K562 (cell line): ENCODE results near the gene ARL2. TPM values are rescaled to one million over a fixed set of nuclear protein-coding genes. Genes with fewer than 3 reads are reported as not detected.

ENCODE experiments used
- ATF7 ChIP-seq: fragments of 450-650 bp; IDR thresholded peaks from 2 replicates; pipeline ENCODE4 v1.7.1; 2014; ENCODE audit warnings: mild to moderate bottlenecking, moderate library complexity
- CHD1 ChIP-seq: fragments of 200-600 bp; sonication (generic); IDR thresholded peaks from one replicate; pipeline ENCODE4 v1.6.1; 2012; ENCODE audit warnings: mild to moderate bottlenecking, moderate library complexity, low read length, inconsistent platforms
- CHD2 ChIP-seq: IDR thresholded peaks from 2 replicates; pipeline ENCODE4 v1.6.1; 2011; ENCODE audit warnings: low read depth, low read length
- ERF ChIP-seq: fragments of 450-650 bp; formaldehyde crosslinking; IDR thresholded peaks from 2 replicates; pipeline ENCODE4 v1.4.0; 2020; ENCODE audit warnings: mild to moderate bottlenecking, mixed read lengths
- ETV6 ChIP-seq, 3 experiments: fragments of 150-350 bp in 1 of 3; sonication (generic) in 1 of 3; formaldehyde crosslinking in 1 of 3; IDR thresholded peaks; 2 replicates each; pipeline versions ENCODE4 v1.6.1 to v1.8.0; 2014 to 2022; ENCODE audit warnings: borderline replicate concordance in 2 of 3, low read depth in 2 of 3, antibody characterized with exemption in 1 of 3, low read length in 1 of 3, mild to moderate bottlenecking in 1 of 3, missing genetic modification reagents in 1 of 3
- FOSL1 ChIP-seq: fragments of 200-800 bp; sonication (Bioruptor generic); conservative IDR thresholded peaks from 2 replicates; pipeline ENCODE4 v1.6.1; 2016; ENCODE audit warnings: missing genetic modification characterization, missing compliant biosample characterization
- GTF2F1 ChIP-seq: IDR thresholded peaks from 2 replicates; pipeline ENCODE4 v1.6.1; 2011; ENCODE audit warnings: low read depth, low read length, improper control_type of control experiment
- MCM3 ChIP-seq: fragments of 450-650 bp; IDR thresholded peaks from 2 replicates; pipeline ENCODE4 v1.6.1; 2016
- PURB ChIP-seq: sonication (generic); formaldehyde crosslinking; IDR thresholded peaks from 2 replicates; pipeline ENCODE4 v1.9.0; 2021; ENCODE audit warnings: low read depth, mild to moderate bottlenecking, missing genetic modification reagents
- RFX1 ChIP-seq: fragments of 450-650 bp; IDR thresholded peaks from 2 replicates; pipeline ENCODE4 v1.6.1; 2016; ENCODE audit warnings: mild to moderate bottlenecking, moderate library complexity
- SAFB ChIP-seq: fragments of 200-400 bp; formaldehyde crosslinking; IDR thresholded peaks from 2 replicates; pipeline ENCODE4 v1.6.1; 2017; ENCODE audit warnings: low read depth, low read length, borderline replicate concordance
- TAF1 ChIP-seq: IDR thresholded peaks from 2 replicates; pipeline ENCODE4 v1.6.1; 2011; ENCODE audit warnings: mild to moderate bottlenecking, low read length, moderate library complexity; ENCODE audit not compliant: insufficient read depth, control insufficient read depth, severe bottlenecking; ENCODE audit errors: extremely low read depth
- TFAM ChIP-seq: fragments of 250-450 bp; sonication (Bioruptor Pico); conservative IDR thresholded peaks from 2 replicates; pipeline ENCODE4 v1.5.0; 2021; ENCODE audit warnings: mild to moderate bottlenecking, moderate library complexity
- TGIF2 ChIP-seq: sonication (generic); formaldehyde crosslinking; IDR thresholded peaks from 2 replicates; pipeline ENCODE4 v1.8.1; 2022; ENCODE audit warnings: mild to moderate bottlenecking, missing genetic modification reagents, moderate library complexity
- YY1 ChIP-seq, 3 experiments: IDR thresholded peaks; 2 replicates each; pipeline ENCODE4 v1.6.1; 2011; ENCODE audit warnings: low read length in 2 of 3, mild to moderate bottlenecking in 2 of 3, moderate library complexity in 2 of 3, borderline replicate concordance in 1 of 3, control low read depth in 1 of 3, low read depth in 1 of 3; ENCODE audit not compliant: insufficient read depth in 3 of 3, insufficient replicate concordance in 2 of 3, control insufficient read depth in 1 of 3, insufficient read length in 1 of 3; ENCODE audit errors: extremely low read depth in 1 of 3
- ZBED1 ChIP-seq: IDR thresholded peaks from 2 replicates; pipeline ENCODE4 v1.6.1; 2014
- ZFP36 ChIP-seq: fragments of 150-350 bp; IDR thresholded peaks from 2 replicates; pipeline ENCODE4 v1.6.1; 2018; ENCODE audit warnings: low read length, low read depth; ENCODE audit not compliant: partially characterized antibody
- ZNF3 ChIP-seq: fragments of 250-450 bp; sonication (Bioruptor Pico); IDR thresholded peaks from 2 replicates; pipeline ENCODE4 v1.5.0; 2021; ENCODE audit warnings: mild to moderate bottlenecking, moderate library complexity
- polyA plus RNA-seq, 8 experiments: library from polyadenylated mRNA; depleted of rRNA in 4 of 8; stranded (reverse) in 5 of 8; unstranded in 3 of 8; fragments of >200 nt; fragmentation: Nextera tagmentation in 2 of 8; fragmentation: Illumina TruSeq in 1 of 8; extraction: Ambion mirVana in 2 of 8; extraction: Trizol in 1 of 8; gene quantifications; 2 replicates each; pipeline versions ENCODE4 v1.2.1 to v1.2.3, GENCODE V29; 2011 to 2014; ENCODE audit warnings: inconsistent platforms in 1 of 8, missing spikeins in 1 of 8
- total RNA-seq, 7 experiments: library from RNA; depleted of rRNA in 6 of 7; stranded (reverse); fragments of >200 nt in 6 of 7; fragmentation: Illumina TruSeq in 2 of 7; extraction: Trizol in 2 of 7; gene quantifications; 2 replicates each; pipeline versions ENCODE4 v1.2.1 to v1.2.3, GENCODE V29; 2011 to 2021; ENCODE audit warnings: low replicate concordance in 1 of 7
- TF ChIP-seq, protein P1 (sequence below), 2 experiments: fragments of 150-350 bp in 1 of 2; IDR thresholded peaks; 2 replicates each; pipeline ENCODE4 v1.6.1; 2012 to 2016; ENCODE audit warnings: low read depth in 2 of 2, low read length in 2 of 2, mild to moderate bottlenecking in 1 of 2, moderate library complexity in 1 of 2
- TF ChIP-seq, protein P2 (sequence below): fragments of 250-450 bp; sonication (Bioruptor Pico); IDR thresholded peaks from 2 replicates; pipeline ENCODE4 v1.8.0; 2021; ENCODE audit warnings: borderline replicate concordance, mild to moderate bottlenecking, moderate library complexity; ENCODE audit not compliant: poor library complexity, severe bottlenecking
- TF ChIP-seq, protein P3 (sequence below): fragments of 450-650 bp; conservative IDR thresholded peaks from 2 replicates; pipeline ENCODE4 v1.6.1; 2016; ENCODE audit warnings: missing genetic modification characterization, low read depth, mild to moderate bottlenecking, control low read depth, missing compliant biosample characterization

ARL2 gene
- total and polyA plus RNA-seq, 9 of the 15 experiments (the other 6 are each of a cell fraction or from before 2014, with no cell fraction given): 5.7 to 154 (median 92.2) TPM

DNA sequence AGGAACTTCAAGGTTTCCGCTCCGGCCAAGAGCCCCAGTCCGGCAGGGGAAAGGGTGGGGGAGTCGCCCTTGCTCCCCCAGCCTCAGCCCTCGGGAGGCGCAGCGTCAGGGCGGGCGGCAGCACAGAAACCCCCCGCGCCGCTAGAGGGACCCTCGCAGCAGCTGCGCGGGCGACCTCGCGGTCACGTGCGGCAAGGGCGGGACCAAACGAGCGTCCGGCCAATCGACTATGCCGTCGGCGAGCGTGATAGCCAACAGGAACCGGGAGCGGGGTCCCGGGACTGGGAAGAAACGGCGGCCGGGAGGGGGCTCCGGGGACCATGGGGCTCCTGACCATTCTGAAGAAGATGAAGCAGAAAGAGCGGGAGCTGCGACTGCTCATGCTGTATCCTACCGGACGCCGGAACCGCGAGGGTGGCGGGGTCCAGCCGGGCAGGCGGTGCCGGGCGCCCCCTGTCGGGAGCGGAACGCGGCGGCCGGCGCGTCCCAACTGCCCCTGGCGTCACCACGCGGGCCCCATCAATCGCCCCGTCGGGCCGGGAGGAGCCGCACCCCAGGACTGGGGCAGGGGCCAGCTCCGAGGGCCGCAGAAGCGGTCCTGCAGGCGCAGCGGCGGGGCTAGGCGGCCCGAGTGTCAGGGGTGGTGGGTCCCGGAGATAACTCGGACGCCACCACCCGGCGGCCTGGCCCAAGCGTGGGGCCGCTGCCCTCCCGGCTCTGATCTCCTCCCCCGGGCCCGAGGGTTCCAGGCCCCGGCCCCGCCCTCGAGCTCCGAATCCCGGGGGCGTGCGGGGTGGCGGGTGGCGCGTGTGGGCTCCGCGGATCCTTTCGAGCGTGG is at the start of gene ARL2 (continued):
- TF ChIP-seq, protein P1, sequence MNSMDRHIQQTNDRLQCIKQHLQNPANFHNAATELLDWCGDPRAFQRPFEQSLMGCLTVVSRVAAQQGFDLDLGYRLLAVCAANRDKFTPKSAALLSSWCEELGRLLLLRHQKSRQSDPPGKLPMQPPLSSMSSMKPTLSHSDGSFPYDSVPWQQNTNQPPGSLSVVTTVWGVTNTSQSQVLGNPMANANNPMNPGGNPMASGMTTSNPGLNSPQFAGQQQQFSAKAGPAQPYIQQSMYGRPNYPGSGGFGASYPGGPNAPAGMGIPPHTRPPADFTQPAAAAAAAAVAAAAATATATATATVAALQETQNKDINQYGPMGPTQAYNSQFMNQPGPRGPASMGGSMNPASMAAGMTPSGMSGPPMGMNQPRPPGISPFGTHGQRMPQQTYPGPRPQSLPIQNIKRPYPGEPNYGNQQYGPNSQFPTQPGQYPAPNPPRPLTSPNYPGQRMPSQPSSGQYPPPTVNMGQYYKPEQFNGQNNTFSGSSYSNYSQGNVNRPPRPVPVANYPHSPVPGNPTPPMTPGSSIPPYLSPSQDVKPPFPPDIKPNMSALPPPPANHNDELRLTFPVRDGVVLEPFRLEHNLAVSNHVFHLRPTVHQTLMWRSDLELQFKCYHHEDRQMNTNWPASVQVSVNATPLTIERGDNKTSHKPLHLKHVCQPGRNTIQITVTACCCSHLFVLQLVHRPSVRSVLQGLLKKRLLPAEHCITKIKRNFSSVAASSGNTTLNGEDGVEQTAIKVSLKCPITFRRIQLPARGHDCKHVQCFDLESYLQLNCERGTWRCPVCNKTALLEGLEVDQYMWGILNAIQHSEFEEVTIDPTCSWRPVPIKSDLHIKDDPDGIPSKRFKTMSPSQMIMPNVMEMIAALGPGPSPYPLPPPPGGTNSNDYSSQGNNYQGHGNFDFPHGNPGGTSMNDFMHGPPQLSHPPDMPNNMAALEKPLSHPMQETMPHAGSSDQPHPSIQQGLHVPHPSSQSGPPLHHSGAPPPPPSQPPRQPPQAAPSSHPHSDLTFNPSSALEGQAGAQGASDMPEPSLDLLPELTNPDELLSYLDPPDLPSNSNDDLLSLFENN (IDR thresholded peaks at IDR 0.05; ENCODE audit: low read depth in 2 of 2, low read length in 2 of 2): no peak
- TF ChIP-seq TAF1 (peak; percentile 12), RFX1 (no peak), SAFB (peak; percentile 68), ETV6 (IDR thresholded peaks at IDR 0.05; ENCODE audit: borderline replicate concordance in 1 of 2, low read depth in 2 of 2, low read length in 1 of 2) (no peak), ETV6 (CRISPR knock-in tag; IDR thresholded peaks at IDR 0.05; ENCODE audit: borderline replicate concordance) (peak; percentile 97; the same call in 1 of the 2 replicates), ZBED1 (peak; percentile 26; the same call in 1 of the 2 replicates), TFAM (CRISPR knock-in tag) (no peak), ZFP36 (no peak), MCM3 (no peak), YY1 (IDR thresholded peaks at IDR 0.05; ENCODE audit: borderline replicate concordance in 1 of 3, control insufficient read depth in 1 of 3, extremely low read depth in 1 of 3, insufficient read depth in 3 of 3, insufficient read length in 1 of 3, insufficient replicate concordance in 2 of 3, low read depth in 1 of 3, low read length in 2 of 3) (peak in 2 of 3 experiments; percentile 9 to 40), ERF (CRISPR knock-in tag) (peak; percentile 71; the same call in 1 of the 2 replicates), ATF7 (peak; percentile 95), CHD1 (peak; percentile 98), TGIF2 (CRISPR knock-in tag) (peak; percentile 96; the same call in 1 of the 2 replicates), PURB (CRISPR knock-in tag) (no peak), CHD2 (peak; percentile 19; the same call in 1 of the 2 replicates), FOSL1 (tag) (peak; percentile 59), GTF2F1 (no peak), ZNF3 (no peak)
- TF ChIP-seq, protein P2, sequence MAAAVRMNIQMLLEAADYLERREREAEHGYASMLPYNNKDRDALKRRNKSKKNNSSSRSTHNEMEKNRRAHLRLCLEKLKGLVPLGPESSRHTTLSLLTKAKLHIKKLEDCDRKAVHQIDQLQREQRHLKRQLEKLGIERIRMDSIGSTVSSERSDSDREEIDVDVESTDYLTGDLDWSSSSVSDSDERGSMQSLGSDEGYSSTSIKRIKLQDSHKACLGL: no peak
- TF ChIP-seq, protein P3, sequence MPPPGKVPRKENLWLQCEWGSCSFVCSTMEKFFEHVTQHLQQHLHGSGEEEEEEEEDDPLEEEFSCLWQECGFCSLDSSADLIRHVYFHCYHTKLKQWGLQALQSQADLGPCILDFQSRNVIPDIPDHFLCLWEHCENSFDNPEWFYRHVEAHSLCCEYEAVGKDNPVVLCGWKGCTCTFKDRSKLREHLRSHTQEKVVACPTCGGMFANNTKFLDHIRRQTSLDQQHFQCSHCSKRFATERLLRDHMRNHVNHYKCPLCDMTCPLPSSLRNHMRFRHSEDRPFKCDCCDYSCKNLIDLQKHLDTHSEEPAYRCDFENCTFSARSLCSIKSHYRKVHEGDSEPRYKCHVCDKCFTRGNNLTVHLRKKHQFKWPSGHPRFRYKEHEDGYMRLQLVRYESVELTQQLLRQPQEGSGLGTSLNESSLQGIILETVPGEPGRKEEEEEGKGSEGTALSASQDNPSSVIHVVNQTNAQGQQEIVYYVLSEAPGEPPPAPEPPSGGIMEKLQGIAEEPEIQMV (tag): peak; percentile 35; the same call in 1 of the 2 replicates
